DND-41 (cell line): Measurements from ENCODE around the gene SELENON.

Source experiments
- CTCF ChIP-seq: IDR thresholded peaks from 2 replicates; pipeline ENCODE4 v1.5.1; 2012; ENCODE audit warnings: borderline replicate concordance, low read length, moderate library complexity, mild to moderate bottlenecking; ENCODE audit not compliant: poor library complexity, severe bottlenecking; ENCODE audit errors: extremely low read depth
- EZH2 ChIP-seq: IDR thresholded peaks from 3 replicates; pipeline ENCODE4 v1.6.1; 2012; ENCODE audit warnings: borderline replicate concordance, low read depth, mild to moderate bottlenecking, moderate library complexity, low read length, inconsistent platforms; ENCODE audit not compliant: severe bottlenecking

- TF ChIP-seq CTCF (no peak), EZH2 (no peak)
Observed at GRCh38 chr1:25771221-25772114, 28.5 kb upstream of the SELENON start.
